ENCODE results near the gene BRD1.

BRD1 gene

GRCh38 chr22:49800408-49801238, 27.1 kb downstream of the BRD1 start:
- DNase-seq, result no peak

GRCh38 chr22:49799431-49800075, 28.1 kb downstream of the BRD1 start:
- DNase-seq, result no peak

DNA sequence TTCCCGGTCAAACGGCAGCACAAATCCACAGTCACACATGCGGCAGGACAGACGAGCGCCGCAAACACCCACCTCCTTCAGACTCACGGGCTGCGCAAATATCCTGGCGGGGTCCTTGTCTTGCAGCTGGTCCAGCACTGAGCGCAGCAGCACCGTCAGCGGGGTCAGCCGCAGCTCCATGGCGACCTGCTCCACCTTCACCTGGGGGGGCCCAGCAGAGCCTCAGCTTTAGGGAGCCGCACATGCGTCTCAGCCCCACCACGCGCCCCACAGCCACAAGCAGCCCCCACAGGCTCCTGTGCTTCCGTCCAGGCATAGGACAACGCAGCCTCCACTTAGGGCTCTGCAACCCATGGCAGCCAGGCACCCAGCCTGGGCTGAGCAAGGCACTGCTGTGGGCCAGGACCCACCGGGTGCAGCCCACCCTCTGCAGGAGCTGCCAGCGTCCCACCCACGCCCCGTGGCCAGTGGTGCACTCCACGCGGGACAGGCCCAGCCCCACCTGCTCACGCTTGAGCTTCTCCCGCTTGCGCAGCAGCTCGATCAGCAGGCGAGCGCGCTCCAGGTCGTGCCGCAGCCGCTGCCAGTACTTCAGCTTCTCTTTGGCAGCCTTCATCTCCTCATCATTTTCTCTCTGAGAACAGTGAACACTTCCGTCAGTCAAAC, 29.1 kb downstream of the BRD1 start:
- DNase-seq, result no peak

- DNase-seq, result no peak
These were observed 30.0 kb downstream of the BRD1 start for GRCh38 chr22:49797706-49798105.

DNA sequence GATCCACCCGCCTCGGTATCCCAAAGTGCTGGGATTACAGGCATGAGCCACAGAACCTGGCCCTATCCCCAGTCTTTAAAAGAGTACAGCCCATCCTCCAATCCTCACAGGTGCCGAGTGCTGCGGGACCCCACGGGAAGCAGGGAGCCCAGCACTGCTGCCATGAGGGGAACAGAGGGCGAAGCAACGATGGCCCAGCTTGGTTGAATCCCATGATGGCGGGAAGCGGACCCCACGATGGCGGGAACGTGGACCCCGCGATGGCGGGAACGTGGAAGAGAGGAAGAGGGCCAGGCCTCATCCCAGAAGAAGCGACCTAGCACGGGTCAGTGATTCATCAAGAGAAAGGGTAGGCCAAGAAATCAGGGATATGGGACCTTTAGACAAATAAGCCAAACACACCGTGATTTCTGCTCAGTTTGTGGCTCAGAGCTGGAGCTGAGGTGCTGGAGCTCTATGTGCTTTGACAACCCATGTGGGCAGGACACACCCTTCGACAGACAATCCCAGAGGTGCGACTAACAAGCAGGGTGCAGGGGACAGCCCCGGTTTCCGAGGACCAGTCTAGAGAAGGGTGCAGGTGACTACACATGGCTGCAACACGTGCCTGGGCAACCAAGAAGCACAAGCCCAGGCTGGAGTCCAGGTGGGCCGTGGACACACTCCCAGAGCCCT, 30.9 kb downstream of the BRD1 start:
- no peak for DNase-seq

GRCh38 chr22:49795521-49795920, 32.2 kb downstream of the BRD1 start:
- DNase-seq, result no peak

- DNase-seq, result no peak
These were observed 33.8 kb downstream of the BRD1 start for GRCh38 chr22:49793871-49794270.

- DNase-seq, result no peak
These were observed 34.4 kb downstream of the BRD1 start for GRCh38 chr22:49793296-49793695.

- DNase-seq, result no peak
These were observed 35.6 kb downstream of the BRD1 start for GRCh38 chr22:49792107-49792506.

DNA sequence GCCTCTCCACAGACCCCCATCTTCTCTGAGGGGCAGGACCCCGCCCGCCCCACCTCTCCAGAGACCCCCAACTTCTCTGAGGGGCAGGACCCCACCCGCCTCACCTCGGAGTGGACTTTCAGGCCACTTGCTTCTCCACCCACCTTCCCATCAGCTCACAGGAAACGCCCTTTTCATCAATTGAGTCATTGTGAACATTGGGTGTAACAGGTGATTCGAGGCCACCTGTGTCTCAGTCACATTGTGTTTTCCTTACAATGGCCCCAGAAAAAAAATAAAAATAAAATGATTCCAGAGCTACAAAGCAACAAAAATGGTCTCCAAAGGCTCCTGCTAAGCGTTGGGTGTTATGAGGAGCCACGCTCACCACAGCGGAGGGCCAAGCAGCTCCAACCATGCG, 36.0 kb downstream of the BRD1 start:
- DNase-seq, result no peak

DNA sequence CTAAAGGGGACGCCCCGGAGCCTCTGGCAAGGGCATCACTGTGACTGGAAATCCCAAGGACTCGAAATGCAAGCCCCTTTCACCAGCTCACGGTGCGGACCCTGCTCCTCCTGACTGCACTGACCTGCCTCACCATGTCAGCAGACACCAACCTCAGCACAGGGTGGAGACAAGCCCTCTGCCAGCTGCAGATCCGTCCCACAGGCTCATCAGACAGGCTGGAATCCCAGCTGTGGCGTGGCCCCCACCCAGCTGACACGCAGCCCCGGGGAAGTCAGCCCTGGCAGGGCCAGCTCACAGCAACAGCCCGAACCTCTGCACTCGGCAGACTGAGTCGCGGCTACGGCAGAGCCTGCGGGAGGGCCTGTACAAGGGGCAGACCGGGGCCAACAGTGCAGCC, 36.8 kb downstream of the BRD1 start:
- DNase-seq, result no peak

- no peak for DNase-seq
These were observed 38.2 kb downstream of the BRD1 start for GRCh38 chr22:49789289-49790141.

DNA sequence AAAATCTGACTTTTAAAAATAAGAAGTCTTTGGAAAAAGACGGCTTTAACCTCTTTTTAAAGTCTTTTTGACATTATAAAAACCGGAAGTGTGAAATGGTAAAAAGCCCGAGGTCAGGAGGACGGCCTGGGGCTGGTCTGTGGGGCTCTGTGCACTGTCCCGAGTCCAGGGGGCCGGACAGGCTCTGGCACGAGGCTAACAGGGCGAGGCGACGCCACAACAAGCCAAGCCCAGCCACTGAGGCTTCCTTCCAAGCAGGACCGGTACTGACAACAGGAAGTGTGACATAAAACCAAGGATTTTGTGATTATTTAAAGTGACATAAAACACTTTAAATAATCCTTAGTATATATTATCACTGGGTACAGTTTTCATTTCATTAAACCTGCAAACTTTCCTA, 39.2 kb downstream of the BRD1 start:
- DNase-seq, result no peak

GRCh38 chr22:49787861-49788260, 39.8 kb downstream of the BRD1 start:
- DNase-seq, result no peak

DNA sequence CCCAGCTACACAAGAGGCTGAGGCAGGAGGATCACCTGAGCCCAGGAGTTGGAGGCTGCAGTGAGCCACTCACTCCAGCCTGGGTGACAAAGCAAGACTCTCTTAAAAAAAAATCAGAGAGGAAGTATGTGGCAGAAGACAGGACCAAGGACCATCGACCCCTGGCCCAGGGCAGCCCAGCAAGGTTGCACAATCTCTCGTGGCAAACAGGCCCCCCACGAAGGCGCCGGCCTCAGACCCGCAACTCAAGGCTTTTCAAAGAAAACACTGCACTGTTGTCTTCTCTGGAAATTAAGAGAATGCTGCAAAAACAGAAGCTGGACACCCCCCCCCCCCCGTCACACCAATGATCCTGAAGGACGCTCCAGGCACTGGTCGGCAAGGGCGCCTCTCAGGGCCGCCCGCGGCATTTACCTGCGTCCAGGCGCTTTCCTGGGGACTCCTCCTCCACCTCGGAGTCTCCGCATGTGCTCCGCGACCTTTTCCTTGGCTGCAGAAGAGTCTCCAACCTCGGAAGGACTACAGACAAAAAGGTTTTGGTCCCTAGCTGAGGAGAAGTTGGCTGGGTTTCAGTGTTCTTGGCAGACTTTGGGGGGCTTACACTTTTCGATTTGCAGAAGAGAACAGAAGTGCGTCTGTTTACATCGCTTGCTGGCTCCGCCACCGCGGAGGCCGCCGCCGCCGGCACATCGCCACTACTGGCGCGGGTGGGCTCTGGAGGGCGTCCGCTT, 40.5 kb downstream of the BRD1 start:
- DNase-seq, result no peak

- DNase-seq, result no peak
These were observed 41.7 kb downstream of the BRD1 start for GRCh38 chr22:49785841-49786471.

GRCh38 chr22:49785046-49785521, 42.6 kb downstream of the BRD1 start:
- no peak for DNase-seq

DNA sequence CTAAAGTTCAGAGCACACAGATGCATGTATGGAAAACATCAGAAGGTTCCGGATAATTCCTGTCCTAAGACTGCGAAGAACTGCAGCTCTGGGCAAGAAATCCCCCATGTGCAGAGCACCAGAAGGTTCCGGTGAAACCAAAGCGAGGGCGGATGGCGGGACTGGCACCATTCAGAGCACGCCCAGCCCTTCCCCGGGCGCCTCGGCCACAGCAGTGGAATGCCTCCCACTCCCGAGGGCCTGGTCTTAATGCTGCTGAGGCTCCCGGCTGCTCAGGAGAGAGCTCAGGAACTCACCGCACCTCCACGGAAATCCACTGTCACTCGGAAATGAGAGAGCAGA, 43.1 kb downstream of the BRD1 start:
- DNase-seq, result no peak

DNA sequence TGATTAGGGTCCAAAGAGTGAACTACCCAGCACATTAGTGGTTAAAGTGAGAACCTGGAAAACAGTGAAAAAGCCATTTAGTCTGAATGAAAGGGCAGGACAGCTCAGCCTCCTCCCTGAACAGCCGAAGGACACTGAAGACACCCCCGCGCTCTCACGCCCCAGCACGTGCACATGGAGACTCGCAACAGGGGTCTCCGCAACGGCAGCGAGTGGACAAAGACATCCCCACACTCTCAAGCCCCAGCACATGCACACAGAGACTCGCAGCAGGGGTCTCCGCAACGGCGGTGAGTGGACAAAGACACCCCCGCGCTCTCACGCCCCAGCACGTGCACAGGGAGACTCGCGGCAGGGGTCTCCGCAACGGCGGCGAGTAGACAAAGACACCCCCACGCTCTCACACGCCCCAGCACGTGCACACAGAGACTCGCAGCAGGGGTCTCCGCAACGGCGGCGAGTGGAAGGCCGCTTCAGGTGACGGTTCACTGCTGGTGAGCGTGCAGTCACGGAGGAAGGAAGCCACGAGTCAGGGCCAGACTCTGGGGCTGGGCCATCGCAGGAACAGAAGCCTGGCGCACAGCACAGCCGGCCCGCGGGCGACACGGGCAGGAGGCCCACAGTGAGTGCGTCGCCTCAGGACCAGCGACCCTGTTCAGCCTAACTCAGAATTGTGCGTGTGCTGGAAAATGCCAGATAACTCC, 43.6 kb downstream of the BRD1 start:
- no peak for DNase-seq

DNA sequence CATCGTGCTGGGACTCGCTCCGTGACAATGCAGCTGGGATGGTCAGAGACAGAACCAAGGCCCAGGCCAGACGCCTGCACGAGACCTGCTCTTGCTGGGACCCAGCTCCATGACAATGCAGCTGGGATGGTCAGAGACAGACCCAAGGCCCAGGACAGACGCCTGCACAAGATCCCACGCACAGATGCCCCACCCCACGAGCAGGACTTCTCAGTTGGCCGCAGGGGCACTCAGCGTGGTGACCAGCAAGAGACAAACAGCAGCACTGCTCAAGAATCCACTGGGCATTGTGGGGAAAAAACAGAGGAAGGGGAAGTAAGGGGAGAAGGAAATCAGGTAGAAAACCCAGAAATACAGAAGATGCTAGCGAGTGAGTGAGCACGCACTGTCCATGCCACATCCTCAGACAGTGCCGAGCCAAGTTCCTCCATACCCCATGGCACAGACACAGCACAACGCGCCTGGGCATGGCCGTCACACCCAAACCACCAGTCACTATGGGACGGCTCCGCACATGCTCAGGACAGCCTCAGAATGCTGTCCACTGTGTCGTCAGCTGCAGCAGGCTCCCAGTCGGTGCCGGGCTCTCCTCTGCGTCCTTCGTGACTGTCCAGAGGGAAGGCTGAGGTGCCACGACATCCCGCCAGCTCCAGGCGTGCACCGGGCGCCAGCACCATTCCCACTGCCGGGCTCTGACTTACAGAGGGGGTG, 44.5 kb downstream of the BRD1 start:
- no peak for DNase-seq

Measured in NCI-H1694 (cell line).